ENCODE measurements around the gene GP2.

GRCh38 chr16:20334396-20334795 lies 7.1 kb upstream of the GP2 start:
- no peak for TF ChIP-seq POLR2A (IDR thresholded peaks at IDR 0.05)
- no peak for TF ChIP-seq CTCF (IDR thresholded peaks at IDR 0.05)
